ENCODE data around the gene UNC5C. TPM values are rescaled to one million over a fixed set of nuclear protein-coding genes. Genes with fewer than 3 reads are reported as not detected.
A peak's percentile ranks its signal among the peaks of the same experiment; 100 is the strongest.

UNC5C gene
- total RNA-seq, 1 donor from 2014 or later, result 76.7 TPM

- no peak for TF ChIP-seq CTCF (IDR thresholded peaks at IDR 0.05; ENCODE audit: unreplicated experiment)
- H3K4me1 Mint-ChIP-seq, result peaks cover 44% of the 10 kb centered on the region
- H3K27me3 Mint-ChIP-seq (ENCODE audit: low read depth), result no peaks in the 10 kb centered on the region
- no peak overlapping the region for H3K4me3 Mint-ChIP-seq
- no peaks in the 10 kb centered on the region for H3K9me3 Mint-ChIP-seq
- H3K36me3 Mint-ChIP-seq, result peaks cover 22% of the 10 kb centered on the region
- no peak for DNase-seq (ENCODE audit: low spot score in 2 of 2, unreplicated experiment in 2 of 2)
- H3K27ac Mint-ChIP-seq, result peak overlapping the region; percentile 43
Observed at GRCh38 chr4:95428291-95429070, 120.3 kb downstream of the UNC5C start.

GRCh38 chr4:95426455-95426854 lies 122.3 kb downstream of the UNC5C start:
- no peak for DNase-seq (ENCODE audit: low spot score in 2 of 2, unreplicated experiment in 2 of 2)
- H3K27me3 Mint-ChIP-seq (ENCODE audit: low read depth), result no peaks in the 10 kb centered on the region
- no peak overlapping the region for H3K27ac Mint-ChIP-seq
- TF ChIP-seq CTCF (IDR thresholded peaks at IDR 0.05; ENCODE audit: unreplicated experiment), result no peak
- no peaks in the 10 kb centered on the region for H3K9me3 Mint-ChIP-seq
- peaks cover 31% of the 10 kb centered on the region for H3K4me1 Mint-ChIP-seq
- H3K36me3 Mint-ChIP-seq, result peaks cover 22% of the 10 kb centered on the region
- no peak overlapping the region for H3K4me3 Mint-ChIP-seq

GRCh38 chr4:95422436-95422835 lies 126.3 kb downstream of the UNC5C start:
- H3K4me1 Mint-ChIP-seq, result peaks cover 4% of the 10 kb centered on the region
- no peak overlapping the region for H3K4me3 Mint-ChIP-seq
- no peak overlapping the region for H3K27ac Mint-ChIP-seq
- DNase-seq (ENCODE audit: low spot score in 2 of 2, unreplicated experiment in 2 of 2), result no peak
- H3K36me3 Mint-ChIP-seq, result peaks cover 15% of the 10 kb centered on the region
- no peaks in the 10 kb centered on the region for H3K9me3 Mint-ChIP-seq
- no peaks in the 10 kb centered on the region for H3K27me3 Mint-ChIP-seq (ENCODE audit: low read depth)
- TF ChIP-seq CTCF (IDR thresholded peaks at IDR 0.05; ENCODE audit: unreplicated experiment), result no peak

GRCh38 chr4:95421869-95422268 lies 126.9 kb downstream of the UNC5C start:
- TF ChIP-seq CTCF (IDR thresholded peaks at IDR 0.05; ENCODE audit: unreplicated experiment), result no peak
- no peak for DNase-seq (ENCODE audit: low spot score in 2 of 2, unreplicated experiment in 2 of 2)
- H3K36me3 Mint-ChIP-seq, result peaks cover 11% of the 10 kb centered on the region
- no peak overlapping the region for H3K4me3 Mint-ChIP-seq
- no peak overlapping the region for H3K27ac Mint-ChIP-seq
- H3K27me3 Mint-ChIP-seq (ENCODE audit: low read depth), result no peaks in the 10 kb centered on the region
- peaks cover 4% of the 10 kb centered on the region for H3K4me1 Mint-ChIP-seq
- H3K9me3 Mint-ChIP-seq, result no peaks in the 10 kb centered on the region

- Mint-ChIP-seq H3K4me3 (no peak overlapping the region), H3K9me3 (no peaks in the 10 kb centered on the region), H3K27ac (no peak overlapping the region), H3K27me3 (ENCODE audit: low read depth) (no peaks in the 10 kb centered on the region), H3K4me1 (peaks cover 32% of the 10 kb centered on the region), H3K36me3 (no peaks in the 10 kb centered on the region)
- DNase-seq (ENCODE audit: low spot score in 2 of 2, unreplicated experiment in 2 of 2), result no peak
- TF ChIP-seq CTCF (IDR thresholded peaks at IDR 0.05; ENCODE audit: unreplicated experiment), result no peak
Observed at GRCh38 chr4:95417531-95417930, 131.2 kb downstream of the UNC5C start.
